Measurements from ENCODE around the gene GBA2.

Gene GBA2

DNA sequence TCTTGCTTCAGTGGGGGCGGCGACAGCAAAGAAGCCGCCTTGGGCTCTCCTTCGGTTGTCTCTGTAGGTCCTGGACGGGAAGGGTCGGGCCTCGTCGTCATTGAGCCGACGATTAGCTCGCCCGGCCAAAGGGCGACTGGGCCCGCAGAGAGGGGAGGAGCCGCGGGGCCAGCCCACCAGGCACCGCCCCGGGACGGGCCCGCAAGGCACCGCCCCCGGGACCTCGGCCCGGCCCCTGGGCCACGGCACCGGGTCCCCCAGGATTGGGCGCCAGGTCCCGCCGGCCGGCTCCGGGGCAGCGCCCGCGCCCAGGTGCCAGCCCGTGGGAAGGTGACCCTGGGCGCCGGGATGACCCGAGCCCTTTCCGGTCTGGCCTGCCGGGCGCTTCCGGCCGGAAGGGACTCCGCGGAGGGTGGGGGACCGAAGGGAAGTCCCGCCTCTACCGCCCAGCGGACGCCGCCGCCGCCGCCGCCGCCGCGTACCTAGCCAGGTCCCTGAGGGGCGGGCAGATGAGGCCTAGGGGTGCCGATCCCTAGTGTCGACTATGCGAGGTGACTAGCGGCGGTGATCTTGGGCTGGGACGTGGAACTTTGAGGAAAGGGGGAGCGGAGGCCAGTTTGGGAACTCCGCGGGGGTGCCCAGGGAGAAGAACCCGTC, at the start of gene GBA2, which contains the start of gene RGP1:
TSS of gene GBA2 (minus strand) at position 371 of the 657 bp plus-strand sequence. CDS start 524 bp downstream, outside the sequence.
TSS of gene RGP1 (plus strand) at position 430 of the 657 bp plus-strand sequence. CDS start 469 bp downstream, outside the sequence.
- in situ Hi-C loops (cut with MboI; ENCODE audit: low sequenced_read_pairs), result no loop called here

GRCh38 chr9:35797311-35798109, 48.5 kb upstream of the GBA2 start:
- in situ Hi-C loops (cut with MboI; ENCODE audit: low sequenced_read_pairs), result loop anchor here (25.0 kb wide), 1 partner anchor 90 kb away; no protein-coding TSS in a partner anchor

DNA sequence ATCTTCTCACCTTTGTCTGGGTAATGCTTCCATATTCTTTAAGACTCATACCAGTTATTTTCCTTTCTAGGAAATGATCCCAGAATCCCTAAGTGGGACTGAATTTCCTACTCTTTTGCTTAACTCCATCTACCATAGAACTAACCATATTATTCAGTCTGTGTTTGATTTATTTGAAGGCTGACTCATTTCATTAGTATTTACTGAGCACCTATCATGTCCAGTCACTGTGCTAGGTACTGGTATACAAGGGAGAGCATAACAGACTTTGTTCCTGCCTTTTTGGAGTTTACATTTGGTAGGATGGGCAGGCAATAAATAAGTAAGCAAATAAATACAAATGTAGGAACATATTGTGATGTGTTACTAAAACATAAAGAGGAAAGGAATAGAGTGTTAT, 46.7 kb upstream of the GBA2 start:
- in situ Hi-C loops (cut with MboI; ENCODE audit: low sequenced_read_pairs), result loop anchor here (25.0 kb wide), 1 partner anchor 92 kb away; no protein-coding TSS in a partner anchor

- in situ Hi-C loops (cut with MboI; ENCODE audit: low sequenced_read_pairs), result loop anchor here (25.0 kb wide), 1 partner anchor 94 kb away; no protein-coding TSS in a partner anchor
These were observed 44.4 kb upstream of the GBA2 start for GRCh38 chr9:35793461-35793860.

DNA sequence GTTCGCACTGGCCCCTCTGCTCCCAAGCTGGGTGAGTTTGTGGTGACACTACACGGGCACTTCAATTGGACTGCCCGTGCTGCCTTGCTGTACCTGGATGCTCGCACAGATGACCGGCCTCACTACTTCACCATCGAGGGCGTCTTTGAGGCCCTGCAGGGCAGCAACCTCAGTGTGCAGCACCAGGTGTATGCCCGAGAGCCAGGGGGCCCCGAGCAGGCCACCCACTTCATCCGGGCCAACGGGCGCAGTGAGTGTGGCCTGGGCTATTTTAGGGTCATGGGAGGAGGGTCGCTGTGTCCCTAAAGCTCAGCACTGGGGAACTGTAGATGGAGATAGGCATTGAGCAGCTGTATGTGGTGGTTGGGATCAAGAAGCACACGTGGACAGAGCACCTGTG, 43.8 kb upstream of the GBA2 start:
- in situ Hi-C loops (cut with MboI; ENCODE audit: low sequenced_read_pairs), result loop anchor here (25.0 kb wide), 1 partner anchor 94 kb away; no protein-coding TSS in a partner anchor

GRCh38 chr9:35792024-35792813, 43.2 kb upstream of the GBA2 start:
- in situ Hi-C loops (cut with MboI; ENCODE audit: low sequenced_read_pairs), result loop anchor here (25.0 kb wide), 1 partner anchor 95 kb away; no protein-coding TSS in a partner anchor

GRCh38 chr9:35791297-35791921, 42.4 kb upstream of the GBA2 start, which contains the start of gene NPR2:
Gene NPR2, plus strand, starts transcription at chr9:35791591. Its CDS starts 818 bp downstream, at chr9:35792409.
- in situ Hi-C loops (cut with MboI; ENCODE audit: low sequenced_read_pairs), result loop anchor here (25.0 kb wide), 1 partner anchor 96 kb away; no protein-coding TSS in a partner anchor

GRCh38 chr9:35790385-35791296, 41.6 kb upstream of the GBA2 start:
- in situ Hi-C loops (cut with MboI; ENCODE audit: low sequenced_read_pairs), result loop anchor here (25.0 kb wide), 1 partner anchor 97 kb away; no protein-coding TSS in a partner anchor

DNA sequence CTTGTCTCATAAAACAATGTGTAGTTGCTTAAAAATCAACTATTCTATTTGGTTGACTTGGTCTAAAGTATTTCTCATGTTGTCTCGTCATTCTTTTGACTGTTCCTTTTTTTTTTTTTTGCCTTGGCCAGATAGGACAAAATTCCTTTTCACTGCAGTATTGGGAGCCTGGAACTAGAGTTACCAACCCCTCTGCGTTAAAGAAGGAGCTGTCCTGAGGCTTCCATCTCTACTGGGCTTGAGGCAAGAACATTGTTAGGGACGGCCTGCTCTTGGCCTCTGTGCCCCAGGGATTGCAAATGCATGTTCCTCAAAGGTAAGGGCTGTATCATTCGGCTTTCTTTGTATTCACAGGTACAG, 41.0 kb upstream of the GBA2 start:
- in situ Hi-C loops (cut with MboI; ENCODE audit: low sequenced_read_pairs), result loop anchor here (25.0 kb wide), 1 partner anchor 97 kb away; no protein-coding TSS in a partner anchor

DNA sequence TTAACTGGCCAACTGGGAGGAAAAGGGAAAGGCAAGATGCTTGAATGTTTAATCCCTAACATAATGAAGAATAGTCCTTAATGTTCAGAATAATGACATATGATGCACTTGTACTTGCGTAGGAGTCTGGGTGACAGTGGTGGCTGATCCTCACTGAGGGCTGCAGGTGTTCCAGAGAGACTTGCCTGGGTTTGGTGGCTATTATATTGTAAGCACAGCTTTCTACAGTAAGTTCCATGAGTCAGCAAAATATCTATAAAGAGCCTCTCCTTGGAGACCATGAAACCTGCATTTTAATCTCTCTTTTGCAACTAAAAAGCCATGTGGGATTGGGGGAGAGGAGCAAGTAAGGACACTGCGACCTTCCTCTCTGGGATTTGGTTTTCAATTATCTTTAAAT, 40.5 kb upstream of the GBA2 start:
- in situ Hi-C loops (cut with MboI; ENCODE audit: low sequenced_read_pairs), result loop anchor here (25.0 kb wide), 1 partner anchor 98 kb away; no protein-coding TSS in a partner anchor

GRCh38 chr9:35783418-35783817, 34.4 kb upstream of the GBA2 start:
- in situ Hi-C loops (cut with MboI; ENCODE audit: low sequenced_read_pairs), result loop anchor here (25.0 kb wide), 1 partner anchor 104 kb away; no protein-coding TSS in a partner anchor

- in situ Hi-C loops (cut with MboI; ENCODE audit: low sequenced_read_pairs), result loop anchor here (25.0 kb wide), 1 partner anchor 106 kb away; no protein-coding TSS in a partner anchor
These were observed 32.0 kb upstream of the GBA2 start for GRCh38 chr9:35781066-35781465.

- in situ Hi-C loops (cut with MboI; ENCODE audit: low sequenced_read_pairs), result loop anchor here (25.0 kb wide), 1 partner anchor 109 kb away; no protein-coding TSS in a partner anchor
These were observed 29.5 kb upstream of the GBA2 start for GRCh38 chr9:35778496-35778895.

- in situ Hi-C loops (cut with MboI; ENCODE audit: low sequenced_read_pairs), result loop anchor here (25.0 kb wide), 1 partner anchor 111 kb away; no protein-coding TSS in a partner anchor
These were observed 27.0 kb upstream of the GBA2 start for GRCh38 chr9:35776018-35776417.

- in situ Hi-C loops (cut with MboI; ENCODE audit: low sequenced_read_pairs), result loop anchor here (25.0 kb wide), 1 partner anchor 112 kb away; no protein-coding TSS in a partner anchor
These were observed 26.0 kb upstream of the GBA2 start for GRCh38 chr9:35774907-35775635.

- in situ Hi-C loops (cut with MboI; ENCODE audit: low sequenced_read_pairs), result no loop called here
These were observed 22.9 kb upstream of the GBA2 start for GRCh38 chr9:35771943-35772342.

DNA sequence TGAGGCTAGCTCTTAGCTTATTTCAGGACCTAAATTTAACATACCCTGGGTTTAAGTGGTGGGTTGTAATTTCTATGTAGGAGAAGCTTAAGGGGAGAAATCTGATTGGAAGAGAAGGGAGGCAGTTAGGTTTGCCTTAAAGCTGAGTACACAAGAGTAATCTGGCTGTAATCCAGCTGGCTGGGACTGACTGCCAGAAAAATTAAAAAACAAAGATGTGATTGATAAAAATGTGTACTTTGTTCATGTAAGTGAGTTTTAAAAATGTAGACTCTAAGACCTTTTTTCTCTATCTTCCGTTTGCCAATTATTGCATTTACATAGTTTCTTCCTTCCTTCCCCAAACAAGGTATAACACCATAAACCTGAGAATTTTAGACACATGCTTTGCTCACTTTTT, 22.5 kb upstream of the GBA2 start:
- in situ Hi-C loops (cut with MboI; ENCODE audit: low sequenced_read_pairs), result no loop called here

GRCh38 chr9:35771075-35771433, 22.0 kb upstream of the GBA2 start:
- in situ Hi-C loops (cut with MboI; ENCODE audit: low sequenced_read_pairs), result no loop called here

All from HL-60/S4 (cell line).